SK-N-SH treated with all-trans-retinoic acid at 6 μM for 48 hours (cell line): ENCODE measurements around the gene FBXO42.
A peak's percentile ranks its signal among the peaks of the same experiment; 100 is the strongest.
"Not testable (repeated sequence)": the region's sequence is repeated elsewhere in the genome, so short reads cannot be mapped to it uniquely, and the experiment has no call there.

Experiments
- BACH2 ChIP-seq: fragments of 250-450 bp; sonication (Bioruptor Pico); IDR thresholded peaks from 2 replicates; pipeline ENCODE4 v1.9.0; 2021; ENCODE audit warnings: mild to moderate bottlenecking, borderline replicate concordance
- ISL1 ChIP-seq: fragments of 250-450 bp; sonication (Bioruptor Pico); IDR thresholded peaks from 2 replicates; pipeline ENCODE4 v2.1.2; 2022; ENCODE audit warnings: mild to moderate bottlenecking, moderate library complexity
- OSR1 ChIP-seq: fragments of 250-450 bp; sonication (Bioruptor Pico); IDR thresholded peaks from 2 replicates; pipeline ENCODE4 v1.8.0; 2022; ENCODE audit warnings: moderate library complexity, mild to moderate bottlenecking, inconsistent platforms
- PPARA ChIP-seq: fragments of 250-450 bp; sonication (Bioruptor Pico); IDR thresholded peaks from 2 replicates; pipeline ENCODE4 v1.5.0; 2020; ENCODE audit warnings: mild to moderate bottlenecking, borderline replicate concordance
- RARB ChIP-seq: fragments of 250-450 bp; sonication (Bioruptor Pico); IDR thresholded peaks from 2 replicates; pipeline ENCODE4 v1.8.0; 2021; ENCODE audit warnings: mild to moderate bottlenecking, moderate library complexity
- TOX ChIP-seq: fragments of 250-450 bp; sonication (Bioruptor Pico); IDR thresholded peaks from 2 replicates; pipeline ENCODE4 v1.8.0; 2021; ENCODE audit warnings: mild to moderate bottlenecking, moderate library complexity, borderline replicate concordance
- ZFP3 ChIP-seq: fragments of 250-450 bp; sonication (Bioruptor Pico); IDR thresholded peaks from 2 replicates; pipeline ENCODE4 v1.5.0; 2020; ENCODE audit warnings: mild to moderate bottlenecking, moderate library complexity
- TF ChIP-seq, protein P1 (sequence below): fragments of 250-450 bp; sonication (Bioruptor Pico); IDR thresholded peaks from 2 replicates; pipeline ENCODE4 v1.5.1; 2021; ENCODE audit warnings: mild to moderate bottlenecking, moderate library complexity
- TF ChIP-seq, protein P2 (sequence below): fragments of 250-450 bp; sonication (Bioruptor Pico); IDR thresholded peaks from 2 replicates; pipeline ENCODE4 v1.5.0; 2020; ENCODE audit warnings: mild to moderate bottlenecking, moderate library complexity

DNA sequence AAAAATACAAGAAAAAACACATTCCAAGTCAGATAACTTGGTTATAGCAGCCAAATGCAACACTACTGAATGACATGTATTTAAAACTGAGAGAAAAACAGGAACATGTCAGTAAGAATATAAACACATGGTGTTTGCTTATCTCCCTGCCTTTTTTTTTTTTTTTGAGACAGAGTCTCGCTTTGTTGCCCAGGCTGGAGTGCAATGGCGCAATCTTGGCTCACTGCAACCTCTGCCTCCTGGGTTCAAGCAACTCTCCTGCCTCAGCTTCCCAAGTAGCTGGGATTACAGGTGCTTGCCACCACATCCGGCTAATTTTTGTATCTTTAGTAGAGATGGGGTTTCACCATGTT, 12.8 kb upstream of the FBXO42 start:
- not testable (repeated sequence) for TF ChIP-seq OSR1 (CRISPR knock-in tag); RARB (CRISPR knock-in tag); TOX (CRISPR knock-in tag); PPARA (CRISPR knock-in tag); ZFP3; BACH2 (CRISPR knock-in tag)
- TF ChIP-seq, protein P1, sequence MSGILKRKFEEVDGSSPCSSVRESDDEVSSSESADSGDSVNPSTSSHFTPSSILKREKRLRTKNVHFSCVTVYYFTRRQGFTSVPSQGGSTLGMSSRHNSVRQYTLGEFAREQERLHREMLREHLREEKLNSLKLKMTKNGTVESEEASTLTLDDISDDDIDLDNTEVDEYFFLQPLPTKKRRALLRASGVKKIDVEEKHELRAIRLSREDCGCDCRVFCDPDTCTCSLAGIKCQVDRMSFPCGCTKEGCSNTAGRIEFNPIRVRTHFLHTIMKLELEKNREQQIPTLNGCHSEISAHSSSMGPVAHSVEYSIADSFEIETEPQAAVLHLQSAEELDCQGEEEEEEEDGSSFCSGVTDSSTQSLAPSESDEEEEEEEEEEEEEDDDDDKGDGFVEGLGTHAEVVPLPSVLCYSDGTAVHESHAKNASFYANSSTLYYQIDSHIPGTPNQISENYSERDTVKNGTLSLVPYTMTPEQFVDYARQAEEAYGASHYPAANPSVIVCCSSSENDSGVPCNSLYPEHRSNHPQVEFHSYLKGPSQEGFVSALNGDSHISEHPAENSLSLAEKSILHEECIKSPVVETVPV (CRISPR knock-in tag) = not testable (repeated sequence)
- TF ChIP-seq, protein P2, sequence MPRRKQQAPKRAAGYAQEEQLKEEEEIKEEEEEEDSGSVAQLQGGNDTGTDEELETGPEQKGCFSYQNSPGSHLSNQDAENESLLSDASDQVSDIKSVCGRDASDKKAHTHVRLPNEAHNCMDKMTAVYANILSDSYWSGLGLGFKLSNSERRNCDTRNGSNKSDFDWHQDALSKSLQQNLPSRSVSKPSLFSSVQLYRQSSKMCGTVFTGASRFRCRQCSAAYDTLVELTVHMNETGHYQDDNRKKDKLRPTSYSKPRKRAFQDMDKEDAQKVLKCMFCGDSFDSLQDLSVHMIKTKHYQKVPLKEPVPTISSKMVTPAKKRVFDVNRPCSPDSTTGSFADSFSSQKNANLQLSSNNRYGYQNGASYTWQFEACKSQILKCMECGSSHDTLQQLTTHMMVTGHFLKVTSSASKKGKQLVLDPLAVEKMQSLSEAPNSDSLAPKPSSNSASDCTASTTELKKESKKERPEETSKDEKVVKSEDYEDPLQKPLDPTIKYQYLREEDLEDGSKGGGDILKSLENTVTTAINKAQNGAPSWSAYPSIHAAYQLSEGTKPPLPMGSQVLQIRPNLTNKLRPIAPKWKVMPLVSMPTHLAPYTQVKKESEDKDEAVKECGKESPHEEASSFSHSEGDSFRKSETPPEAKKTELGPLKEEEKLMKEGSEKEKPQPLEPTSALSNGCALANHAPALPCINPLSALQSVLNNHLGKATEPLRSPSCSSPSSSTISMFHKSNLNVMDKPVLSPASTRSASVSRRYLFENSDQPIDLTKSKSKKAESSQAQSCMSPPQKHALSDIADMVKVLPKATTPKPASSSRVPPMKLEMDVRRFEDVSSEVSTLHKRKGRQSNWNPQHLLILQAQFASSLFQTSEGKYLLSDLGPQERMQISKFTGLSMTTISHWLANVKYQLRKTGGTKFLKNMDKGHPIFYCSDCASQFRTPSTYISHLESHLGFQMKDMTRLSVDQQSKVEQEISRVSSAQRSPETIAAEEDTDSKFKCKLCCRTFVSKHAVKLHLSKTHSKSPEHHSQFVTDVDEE (CRISPR knock-in tag) = not testable (repeated sequence)
- TF ChIP-seq ISL1 (CRISPR knock-in tag) = 0 out of 2 replicates have a peak, but pooled peaks have one; percentile 12
